MM.1S (cell line): ENCODE results near the gene CHI3L1.

Experiments used
- CTCF ChIP-seq: fragments of 300-600 bp; sonication (generic); IDR thresholded peaks from 2 replicates; pipeline ENCODE4 v1.5.1; 2016; ENCODE audit warnings: antibody characterized with exemption, low read length, mixed read lengths
- EZH2 ChIP-seq: fragments of 300-600 bp; sonication (generic); optimal IDR thresholded peaks from 2 replicates; pipeline ENCODE3; 2017; ENCODE audit warnings: low read depth, mild to moderate bottlenecking, antibody characterized with exemption, low read length, mixed read lengths

GRCh38 chr1:203183828-203184227 lies 2.7 kb downstream of the CHI3L1 start:
- TF ChIP-seq CTCF (no peak), EZH2 (no peak)
